Gastrocnemius medialis (tissue), 4 donors: ENCODE data around the gene HMCN1.

ENCODE experiments used
- CTCF ChIP-seq, 5 experiments: fragments of 450-650 bp in 3 of 5; fragments of 200-600 bp in 2 of 5; sonication (generic) in 2 of 5; IDR thresholded peaks in 4 of 5; conservative IDR thresholded peaks in 1 of 5; 1 replicate in 4 of 5; 2 replicates in 1 of 5; pipeline ENCODE4 v1.5.1; 2016 to 2019; ENCODE audit warnings: antibody characterized with exemption in 5 of 5, mild to moderate bottlenecking in 3 of 5, moderate library complexity in 3 of 5
- POLR2A ChIP-seq, 2 donors: fragments of 450-650 bp; IDR thresholded peaks; one replicate each; pipeline ENCODE4 v1.6.1; 2017; ENCODE audit warnings: antibody characterized with exemption in 2 of 2, mild to moderate bottlenecking in 2 of 2, moderate library complexity in 2 of 2

GRCh38 chr1:185911978-185912377 lies 177.8 kb downstream of the HMCN1 start:
- no peak for TF ChIP-seq CTCF (IDR thresholded peaks at IDR 0.05 in 4 of 5, conservative IDR thresholded peaks at IDR 0.05 in 1 of 5)
- no peak for TF ChIP-seq POLR2A (IDR thresholded peaks at IDR 0.05)
